Activated T-cell treated with anti-CD3 and anti-CD28 coated beads for 48 hours (primary cell): ENCODE results near the gene ZC3H12A.
A peak's percentile ranks its signal among the peaks of the same experiment; 100 is the strongest.

Source experiments
- DNase-seq: peaks from one replicate; pipeline ENCODE4 v3.0.0-alpha.2; 2020; ENCODE audit warnings: low read depth

The ZC3H12A gene

GRCh38 chr1:37478890-37479254, 4.5 kb downstream of the ZC3H12A start:
- DNase-seq: no peak

- peak; percentile 89 for DNase-seq
Observed at GRCh38 chr1:37479255-37480124, 5.1 kb downstream of the ZC3H12A start.

GRCh38 chr1:37480125-37480466, 5.7 kb downstream of the ZC3H12A start:
- no peak for DNase-seq

- DNase-seq: no peak
Observed at GRCh38 chr1:37480581-37481288, 6.4 kb downstream of the ZC3H12A start.

GRCh38 chr1:37481289-37482003, 7.1 kb downstream of the ZC3H12A start:
- DNase-seq: peak; percentile 53

GRCh38 chr1:37482004-37482785, 7.8 kb downstream of the ZC3H12A start:
- DNase-seq: no peak

GRCh38 chr1:37482796-37483744, 8.7 kb downstream of the ZC3H12A start:
- no peak for DNase-seq

GRCh38 chr1:37483785-37484184, 9.4 kb downstream of the ZC3H12A start:
- no peak for DNase-seq

- DNase-seq: no peak
Observed at GRCh38 chr1:37484325-37485051, 10.1 kb downstream of the ZC3H12A start.

GRCh38 chr1:37485902-37486679, 11.7 kb downstream of the ZC3H12A start:
- DNase-seq: no peak

- peak; percentile 70 for DNase-seq
Observed at GRCh38 chr1:37486680-37487618, 12.6 kb downstream of the ZC3H12A start.

- no peak for DNase-seq
Observed at GRCh38 chr1:37487619-37487984, 13.2 kb downstream of the ZC3H12A start.

- no peak for DNase-seq
Observed at GRCh38 chr1:37493336-37494098, 19.1 kb downstream of the ZC3H12A start.

- DNase-seq: no peak
Observed at GRCh38 chr1:37495875-37496274, 21.5 kb downstream of the ZC3H12A start.

- DNase-seq: no peak
Observed at GRCh38 chr1:37497832-37498231, 23.5 kb downstream of the ZC3H12A start.

GRCh38 chr1:37498872-37499617, 24.7 kb downstream of the ZC3H12A start:
- DNase-seq: no peak

- no peak for DNase-seq
Observed at GRCh38 chr1:37501661-37502060, 27.3 kb downstream of the ZC3H12A start.
